22Rv1 (cell line): ENCODE results near the gene PRM1.

Experiments
- H3K27ac ChIP-seq: fragments of 450-650 bp; 2 replicates; pipeline ENCODE4 v1.5.1; 2017
- CTCF ChIP-seq: fragments of 450-650 bp; IDR thresholded peaks from 2 replicates; pipeline ENCODE4 v1.5.1; 2017; ENCODE audit warnings: mild to moderate bottlenecking
- ZFX ChIP-seq: fragments of 450-650 bp; IDR thresholded peaks from 2 replicates; pipeline ENCODE4 v1.6.1; 2017; ENCODE audit warnings: antibody characterized with exemption, borderline replicate concordance

The PRM1 gene

GRCh38 chr16:11280616-11281522 is at the start of gene PRM1:
PRM1 (minus strand) TSS chr16:11281330; CDS start chr16:11281238, 92 bp downstream.
- TF ChIP-seq CTCF (no peak), ZFX (no peak)
- no peak within 1 kb of the TSS for H3K27ac ChIP-seq

GRCh38 chr16:11330526-11331237 is 49.6 kb upstream of the PRM1 start:
- H3K27ac ChIP-seq = no peak overlapping the region

GRCh38 chr16:11329891-11330290 is 48.8 kb upstream of the PRM1 start:
- no peak overlapping the region for H3K27ac ChIP-seq
- no peak for TF ChIP-seq CTCF
- no peak for TF ChIP-seq ZFX

More at GRCh38 chr16:11330526-11331237, 49.6 kb upstream of the PRM1 start:
- TF ChIP-seq CTCF (no peak), ZFX (no peak)

- H3K27ac ChIP-seq = no peak overlapping the region
Observed at GRCh38 chr16:11329071-11329491, 48.0 kb upstream of the PRM1 start.

GRCh38 chr16:11328172-11329070 is 47.3 kb upstream of the PRM1 start:
- TF ChIP-seq CTCF (no peak), ZFX (no peak)
- no peak overlapping the region for H3K27ac ChIP-seq

More at GRCh38 chr16:11329071-11329491, 48.0 kb upstream of the PRM1 start:
- TF ChIP-seq ZFX (no peak), CTCF (no peak)

GRCh38 chr16:11327277-11328171 is 46.4 kb upstream of the PRM1 start:
- TF ChIP-seq ZFX (no peak), CTCF (no peak)
- no peak overlapping the region for H3K27ac ChIP-seq
